HG03520 (cell line): ENCODE measurements around the gene ARL6IP4.
"Not testable (repeated sequence)": the region's sequence is repeated elsewhere in the genome, so short reads cannot be mapped to it uniquely, and the experiment has no call there.

Source experiments
- ATAC-seq: cut with Tn5 transposase; IDR thresholded peaks from one replicate; pipeline ENCODE4 v1.9.1; 2021; ENCODE audit warnings: mild to moderate bottlenecking, moderate library complexity; ENCODE audit not compliant: unreplicated experiment

The ARL6IP4 gene

GRCh38 chr12:122980183-122981035 is at the start of gene ARL6IP4:
TSS of gene ARL6IP4 (plus strand) at chr12:122980681. CDS start at chr12:122981140, 459 bp downstream.
- ATAC-seq = peak; percentile 42

GRCh38 chr12:122932207-122932606 is 48.3 kb upstream of the ARL6IP4 start:
- ATAC-seq = no peak

- ATAC-seq = no peak
These were observed 45.8 kb upstream of the ARL6IP4 start for GRCh38 chr12:122934722-122935121.

- ATAC-seq = no peak
These were observed 45.2 kb upstream of the ARL6IP4 start for GRCh38 chr12:122935318-122935717.

GRCh38 chr12:122937622-122938091 is 42.8 kb upstream of the ARL6IP4 start:
- no peak for ATAC-seq

GRCh38 chr12:122939125-122939524 is 41.4 kb upstream of the ARL6IP4 start:
- ATAC-seq = no peak

- not testable (repeated sequence) for ATAC-seq
These were observed 39.1 kb upstream of the ARL6IP4 start for GRCh38 chr12:122941351-122941750.

GRCh38 chr12:122942637-122943036 is 37.8 kb upstream of the ARL6IP4 start:
- ATAC-seq = no peak

GRCh38 chr12:122943196-122943595 is 37.3 kb upstream of the ARL6IP4 start:
- ATAC-seq = no peak

- no peak for ATAC-seq
These were observed 35.6 kb upstream of the ARL6IP4 start for GRCh38 chr12:122944605-122945592.

GRCh38 chr12:122946690-122947341 is 33.7 kb upstream of the ARL6IP4 start:
- ATAC-seq = peak; percentile 68

GRCh38 chr12:122947352-122947792 is 33.1 kb upstream of the ARL6IP4 start:
- no peak for ATAC-seq

- ATAC-seq = no peak
These were observed 31.9 kb upstream of the ARL6IP4 start for GRCh38 chr12:122948605-122949004.

- no peak for ATAC-seq
These were observed 31.1 kb upstream of the ARL6IP4 start for GRCh38 chr12:122949405-122949804.

GRCh38 chr12:122949816-122950675 is 30.4 kb upstream of the ARL6IP4 start:
- ATAC-seq = no peak

GRCh38 chr12:122951406-122951805 is 29.1 kb upstream of the ARL6IP4 start:
- no peak for ATAC-seq

GRCh38 chr12:122951979-122952892 is 28.2 kb upstream of the ARL6IP4 start:
- ATAC-seq = no peak

- ATAC-seq = no peak
These were observed 25.3 kb upstream of the ARL6IP4 start for GRCh38 chr12:122955156-122955555.

- ATAC-seq = no peak
These were observed 24.4 kb upstream of the ARL6IP4 start for GRCh38 chr12:122956035-122956434.
